Kidney epithelial cell (primary cell): ENCODE measurements around the gene CHD1. TPM values are rescaled to one million over a fixed set of nuclear protein-coding genes. Genes with fewer than 3 reads are reported as not detected.

Experiments
- DNase-seq: peaks from one replicate; pipeline ENCODE4 v3.0.0-alpha.2; 2010; ENCODE audit warnings: low read depth
- H3K27me3 ChIP-seq: 2 replicates; pipeline ENCODE4 v1.6.0; 2011; ENCODE audit warnings: low read length; ENCODE audit not compliant: control insufficient read depth, insufficient read depth
- H3K36me3 ChIP-seq: 2 replicates; pipeline ENCODE4 v1.5.1; 2011; ENCODE audit warnings: low read length; ENCODE audit not compliant: control insufficient read depth, insufficient read depth
- H3K4me3 ChIP-seq: 2 replicates; pipeline ENCODE4 v1.5.1; 2011; ENCODE audit warnings: low read depth, mild to moderate bottlenecking, control low read depth, low read length
- total RNA-seq: library from RNA; depleted of rRNA; stranded (reverse); fragments of >200 nt; gene quantifications from 2 replicates; pipeline ENCODE4 v1.2.3, GENCODE V29; 2015
- TF ChIP-seq, protein P1 (sequence below): IDR thresholded peaks from 2 replicates; pipeline ENCODE4 v1.5.1; 2011; ENCODE audit warnings: mild to moderate bottlenecking, moderate library complexity, low read length, control low read depth, inconsistent platforms; ENCODE audit not compliant: insufficient read depth, poor library complexity, severe bottlenecking

Gene CHD1
- total RNA-seq, 1 donor from 2014 or later, result 43.7 TPM

GRCh38 chr5:98913911-98914310 is 14.9 kb downstream of the CHD1 start:
- no peak for DNase-seq
- TF ChIP-seq, protein P1, sequence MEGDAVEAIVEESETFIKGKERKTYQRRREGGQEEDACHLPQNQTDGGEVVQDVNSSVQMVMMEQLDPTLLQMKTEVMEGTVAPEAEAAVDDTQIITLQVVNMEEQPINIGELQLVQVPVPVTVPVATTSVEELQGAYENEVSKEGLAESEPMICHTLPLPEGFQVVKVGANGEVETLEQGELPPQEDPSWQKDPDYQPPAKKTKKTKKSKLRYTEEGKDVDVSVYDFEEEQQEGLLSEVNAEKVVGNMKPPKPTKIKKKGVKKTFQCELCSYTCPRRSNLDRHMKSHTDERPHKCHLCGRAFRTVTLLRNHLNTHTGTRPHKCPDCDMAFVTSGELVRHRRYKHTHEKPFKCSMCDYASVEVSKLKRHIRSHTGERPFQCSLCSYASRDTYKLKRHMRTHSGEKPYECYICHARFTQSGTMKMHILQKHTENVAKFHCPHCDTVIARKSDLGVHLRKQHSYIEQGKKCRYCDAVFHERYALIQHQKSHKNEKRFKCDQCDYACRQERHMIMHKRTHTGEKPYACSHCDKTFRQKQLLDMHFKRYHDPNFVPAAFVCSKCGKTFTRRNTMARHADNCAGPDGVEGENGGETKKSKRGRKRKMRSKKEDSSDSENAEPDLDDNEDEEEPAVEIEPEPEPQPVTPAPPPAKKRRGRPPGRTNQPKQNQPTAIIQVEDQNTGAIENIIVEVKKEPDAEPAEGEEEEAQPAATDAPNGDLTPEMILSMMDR, result no peak
- Histone ChIP-seq H3K36me3 (no peaks in the 10 kb centered on the region), H3K4me3 (no peak overlapping the region), H3K27me3 (no peaks in the 10 kb centered on the region)

DNA sequence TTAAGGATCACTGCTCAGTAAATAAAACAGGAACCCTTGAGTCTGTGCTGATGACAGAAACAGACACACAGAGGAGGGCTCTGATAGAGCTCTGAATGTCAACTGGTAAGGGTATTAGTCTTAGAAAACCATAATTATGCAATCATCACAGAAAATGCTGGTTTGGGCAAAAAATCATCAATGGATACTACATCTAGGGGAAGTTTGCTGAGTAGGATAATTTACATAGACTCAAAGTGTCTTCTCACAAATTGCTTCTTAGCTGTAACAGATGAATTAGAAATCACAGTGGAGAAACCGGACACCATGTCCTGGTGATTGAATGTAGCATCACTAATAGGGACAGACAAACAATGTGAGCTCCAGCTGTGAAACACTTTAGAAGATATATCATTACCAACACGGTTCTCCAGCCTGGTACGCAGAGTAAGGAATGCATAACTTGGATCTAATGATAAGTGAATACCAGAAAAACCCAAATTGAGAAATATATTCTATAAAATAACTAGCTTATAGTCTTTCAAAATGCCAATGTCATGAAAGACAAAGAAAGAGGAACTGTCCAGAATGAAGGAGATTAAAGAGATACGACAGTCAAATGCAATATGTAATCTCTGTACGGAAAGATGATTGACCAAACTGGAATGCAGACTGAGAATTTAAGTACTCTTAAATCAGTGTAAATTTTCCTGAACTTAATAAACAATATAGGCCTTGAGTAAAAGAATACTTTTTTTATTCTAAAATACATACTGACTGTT is 17.3 kb downstream of the CHD1 start:
- Histone ChIP-seq H3K36me3 (no peaks in the 10 kb centered on the region), H3K4me3 (no peak overlapping the region), H3K27me3 (no peaks in the 10 kb centered on the region)
- no peak for DNase-seq
- TF ChIP-seq, protein P1, result no peak

GRCh38 chr5:98909363-98909762 is 19.4 kb downstream of the CHD1 start:
- Histone ChIP-seq H3K36me3 (no peaks in the 10 kb centered on the region), H3K4me3 (no peak overlapping the region), H3K27me3 (no peaks in the 10 kb centered on the region)
- TF ChIP-seq, protein P1, result no peak
- DNase-seq, result no peak

- no peak for DNase-seq
- Histone ChIP-seq H3K27me3 (no peaks in the 10 kb centered on the region), H3K4me3 (no peak overlapping the region)
These were observed 20.9 kb downstream of the CHD1 start for GRCh38 chr5:98907951-98908350.

DNA sequence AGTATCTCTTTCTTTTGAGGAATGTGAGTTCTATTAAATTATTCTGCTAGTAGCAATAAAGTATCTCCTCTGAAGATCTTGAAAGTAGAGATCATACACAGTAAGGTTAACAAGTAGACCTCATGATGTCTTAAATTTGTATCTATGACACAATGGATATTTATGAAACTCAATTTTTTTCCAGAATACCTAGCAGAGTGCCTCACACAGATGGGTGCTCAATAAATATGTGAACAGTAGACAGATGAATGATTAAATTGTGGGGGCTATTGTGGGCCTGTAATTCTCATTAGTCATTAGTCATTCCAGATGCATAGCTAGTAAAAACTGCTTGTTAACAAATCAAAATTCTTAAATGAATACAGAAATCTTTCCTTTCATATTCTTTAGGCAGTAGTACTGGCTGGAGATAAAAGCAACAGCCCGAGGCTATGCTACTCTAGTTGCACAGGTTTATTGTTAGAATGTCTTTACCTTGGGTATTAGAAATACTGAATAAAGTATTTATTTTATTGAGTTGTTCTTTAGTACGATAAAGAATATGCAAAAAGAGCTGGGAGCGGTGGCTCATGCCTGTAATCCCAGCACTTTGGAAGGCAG is 22.0 kb downstream of the CHD1 start:
- no peak for DNase-seq
- H3K36me3 ChIP-seq, result no peaks in the 10 kb centered on the region
- H3K4me3 ChIP-seq, result no peak overlapping the region
- TF ChIP-seq, protein P1, result no peak
- no peaks in the 10 kb centered on the region for H3K27me3 ChIP-seq

More at GRCh38 chr5:98907951-98908350, 20.9 kb downstream of the CHD1 start:
- TF ChIP-seq, protein P1, result no peak
- no peaks in the 10 kb centered on the region for H3K36me3 ChIP-seq
